ENCODE results near the gene DAND5. TPM values are rescaled to one million over a fixed set of nuclear protein-coding genes. Genes with fewer than 3 reads are reported as not detected.

DAND5 gene
- total and polyA plus RNA-seq, 9 of the 15 experiments (the other 6 are each of a cell fraction or from before 2014, with no cell fraction given), result 0.22 to 0.83 (median 0.60) TPM

- TF ChIP-seq ZBTB40 (IDR thresholded peaks at IDR 0.05) (0 out of 2 replicates have a peak, but pooled peaks have one; percentile 35), ZBTB40 (CRISPR knock-in tag; IDR thresholded peaks at IDR 0.05) (no peak), BCLAF1 (IDR thresholded peaks at IDR 0.05; ENCODE audit: borderline replicate concordance in 1 of 2, control insufficient read depth in 1 of 2, low read depth in 2 of 2, low read length in 1 of 2) (0 out of 4 replicates have a peak, but pooled peaks of 1 of the 2 experiments have one; percentile 46), KDM5B (IDR thresholded peaks at IDR 0.05; ENCODE audit: insufficient replicate concordance, low read depth, low read length) (no peak), KDM1A (IDR thresholded peaks at IDR 0.05) (peak in 1 of 2 experiments; percentile 13; a peak in 1 of 4 replicates), ZNF699 (CRISPR knock-in tag; IDR thresholded peaks at IDR 0.05; ENCODE audit: insufficient replicate concordance) (no peak), SNAPC5 (CRISPR knock-in tag; IDR thresholded peaks at IDR 0.05) (no peak)
Measured at GRCh38 chr19:12946731-12947496, 22.5 kb upstream of the DAND5 start (continued).

Data from K562 (cell line).